ENCODE results near the gene MCM10.

DNA sequence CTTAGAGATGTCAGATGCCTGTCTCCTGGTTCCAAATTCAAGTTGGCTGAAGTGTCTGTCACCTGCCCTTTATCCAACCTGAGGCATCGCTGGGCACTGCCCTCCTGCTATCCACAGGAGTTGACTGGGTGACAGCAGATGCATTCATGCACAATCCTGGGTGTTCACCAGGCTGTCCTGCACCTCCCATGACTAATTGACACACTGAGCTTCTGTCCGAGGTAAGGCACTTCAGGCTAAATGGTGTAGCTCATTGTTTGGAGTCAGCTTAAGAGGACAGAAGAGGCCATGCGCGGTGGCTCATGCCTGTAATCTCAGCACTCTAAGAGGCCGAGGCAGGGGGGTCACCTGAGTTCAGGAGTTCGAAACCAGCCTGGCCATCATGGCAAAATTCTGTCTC is 70.5 kb downstream of the MCM10 start:
- TF ChIP-seq, protein P1, sequence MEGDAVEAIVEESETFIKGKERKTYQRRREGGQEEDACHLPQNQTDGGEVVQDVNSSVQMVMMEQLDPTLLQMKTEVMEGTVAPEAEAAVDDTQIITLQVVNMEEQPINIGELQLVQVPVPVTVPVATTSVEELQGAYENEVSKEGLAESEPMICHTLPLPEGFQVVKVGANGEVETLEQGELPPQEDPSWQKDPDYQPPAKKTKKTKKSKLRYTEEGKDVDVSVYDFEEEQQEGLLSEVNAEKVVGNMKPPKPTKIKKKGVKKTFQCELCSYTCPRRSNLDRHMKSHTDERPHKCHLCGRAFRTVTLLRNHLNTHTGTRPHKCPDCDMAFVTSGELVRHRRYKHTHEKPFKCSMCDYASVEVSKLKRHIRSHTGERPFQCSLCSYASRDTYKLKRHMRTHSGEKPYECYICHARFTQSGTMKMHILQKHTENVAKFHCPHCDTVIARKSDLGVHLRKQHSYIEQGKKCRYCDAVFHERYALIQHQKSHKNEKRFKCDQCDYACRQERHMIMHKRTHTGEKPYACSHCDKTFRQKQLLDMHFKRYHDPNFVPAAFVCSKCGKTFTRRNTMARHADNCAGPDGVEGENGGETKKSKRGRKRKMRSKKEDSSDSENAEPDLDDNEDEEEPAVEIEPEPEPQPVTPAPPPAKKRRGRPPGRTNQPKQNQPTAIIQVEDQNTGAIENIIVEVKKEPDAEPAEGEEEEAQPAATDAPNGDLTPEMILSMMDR (IDR thresholded peaks at IDR 0.05; ENCODE audit: insufficient read depth, low read length), result no peak
- TF ChIP-seq, protein P2, sequence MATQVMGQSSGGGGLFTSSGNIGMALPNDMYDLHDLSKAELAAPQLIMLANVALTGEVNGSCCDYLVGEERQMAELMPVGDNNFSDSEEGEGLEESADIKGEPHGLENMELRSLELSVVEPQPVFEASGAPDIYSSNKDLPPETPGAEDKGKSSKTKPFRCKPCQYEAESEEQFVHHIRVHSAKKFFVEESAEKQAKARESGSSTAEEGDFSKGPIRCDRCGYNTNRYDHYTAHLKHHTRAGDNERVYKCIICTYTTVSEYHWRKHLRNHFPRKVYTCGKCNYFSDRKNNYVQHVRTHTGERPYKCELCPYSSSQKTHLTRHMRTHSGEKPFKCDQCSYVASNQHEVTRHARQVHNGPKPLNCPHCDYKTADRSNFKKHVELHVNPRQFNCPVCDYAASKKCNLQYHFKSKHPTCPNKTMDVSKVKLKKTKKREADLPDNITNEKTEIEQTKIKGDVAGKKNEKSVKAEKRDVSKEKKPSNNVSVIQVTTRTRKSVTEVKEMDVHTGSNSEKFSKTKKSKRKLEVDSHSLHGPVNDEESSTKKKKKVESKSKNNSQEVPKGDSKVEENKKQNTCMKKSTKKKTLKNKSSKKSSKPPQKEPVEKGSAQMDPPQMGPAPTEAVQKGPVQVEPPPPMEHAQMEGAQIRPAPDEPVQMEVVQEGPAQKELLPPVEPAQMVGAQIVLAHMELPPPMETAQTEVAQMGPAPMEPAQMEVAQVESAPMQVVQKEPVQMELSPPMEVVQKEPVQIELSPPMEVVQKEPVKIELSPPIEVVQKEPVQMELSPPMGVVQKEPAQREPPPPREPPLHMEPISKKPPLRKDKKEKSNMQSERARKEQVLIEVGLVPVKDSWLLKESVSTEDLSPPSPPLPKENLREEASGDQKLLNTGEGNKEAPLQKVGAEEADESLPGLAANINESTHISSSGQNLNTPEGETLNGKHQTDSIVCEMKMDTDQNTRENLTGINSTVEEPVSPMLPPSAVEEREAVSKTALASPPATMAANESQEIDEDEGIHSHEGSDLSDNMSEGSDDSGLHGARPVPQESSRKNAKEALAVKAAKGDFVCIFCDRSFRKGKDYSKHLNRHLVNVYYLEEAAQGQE (IDR thresholded peaks at IDR 0.05; ENCODE audit: insufficient replicate concordance, low read depth), result no peak
- TF ChIP-seq POLR2AphosphoS5 (IDR thresholded peaks at IDR 0.05; ENCODE audit: low read depth) (no peak), SPI1 (IDR thresholded peaks at IDR 0.05; ENCODE audit: borderline replicate concordance, low read depth) (no peak), GABPA (IDR thresholded peaks at IDR 0.05; ENCODE audit: low read depth) (no peak)

Data from HL-60 (cell line).